Mammary epithelial cell (primary cell): Measurements from ENCODE around the gene ZNRD2.

Experiments used
- CTCF ChIP-seq, 2 donors: IDR thresholded peaks in 1 of 2; conservative IDR thresholded peaks in 1 of 2; 2 replicates each; pipeline ENCODE4 v1.5.1; 2011 to 2012; ENCODE audit warnings: inconsistent platforms in 2 of 2, low read length in 2 of 2, mild to moderate bottlenecking in 2 of 2, control low read depth in 1 of 2, low read depth in 1 of 2; ENCODE audit not compliant: insufficient read depth in 1 of 2; ENCODE audit errors: extremely low read depth in 1 of 2
- EZH2 ChIP-seq: IDR thresholded peaks from 2 replicates; pipeline ENCODE4 v1.6.1; 2012; ENCODE audit warnings: low read length, inconsistent platforms, borderline replicate concordance

DNA sequence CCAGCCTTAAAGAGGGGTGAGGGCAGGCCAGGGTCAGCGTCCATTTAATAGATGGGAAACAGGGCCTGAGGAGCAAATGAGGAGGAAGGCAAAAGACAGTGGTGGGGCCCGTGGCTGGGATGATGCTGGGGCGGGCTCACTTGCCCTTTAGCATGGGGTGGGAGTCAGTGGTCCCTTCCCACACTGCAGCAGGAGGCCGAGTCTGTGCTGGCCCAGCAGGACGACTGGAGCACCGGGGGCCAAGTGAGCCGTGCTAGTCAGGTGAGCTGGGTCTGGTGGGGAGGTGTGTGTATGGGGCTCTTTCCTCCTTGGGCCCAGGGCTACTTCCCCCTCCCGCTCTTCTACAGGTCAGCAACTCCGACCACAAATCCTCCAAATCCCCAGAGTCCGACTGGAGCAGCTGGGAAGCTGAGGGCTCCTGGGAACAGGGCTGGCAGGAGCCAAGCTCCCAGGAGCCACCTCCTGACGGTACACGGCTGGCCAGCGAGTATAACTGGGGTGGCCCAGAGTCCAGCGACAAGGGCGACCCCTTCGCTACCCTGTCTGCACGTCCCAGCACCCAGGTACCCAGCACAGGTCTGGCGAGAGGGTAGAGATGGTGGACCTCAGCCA, 32.6 kb upstream of the ZNRD2 start:
- no peak for TF ChIP-seq EZH2
- TF ChIP-seq CTCF (conservative IDR thresholded peaks at IDR 0.05 in 1 of 2, IDR thresholded peaks at IDR 0.05 in 1 of 2; ENCODE audit: extremely low read depth in 1 of 2, insufficient read depth in 1 of 2, low read depth in 1 of 2, low read length in 2 of 2), result no peak
